GM23248 (cell line): Measurements from ENCODE around the gene KIAA1958. TPM values are rescaled to one million over a fixed set of nuclear protein-coding genes. Genes with fewer than 3 reads are reported as not detected.

Experiments used
- DNase-seq: peaks from one replicate; pipeline ENCODE4 v3.0.0-alpha.2; 2015
- H2AFZ ChIP-seq: fragments of 200-600 bp; sonication (generic); 2 replicates; pipeline ENCODE4 v1.6.1; 2016; ENCODE audit warnings: antibody characterized with exemption
- H3F3A ChIP-seq: fragments of 200-600 bp; sonication (generic); 2 replicates; pipeline ENCODE4 v1.6.1; 2016; ENCODE audit warnings: mild to moderate bottlenecking, antibody characterized with exemption, mixed run types; ENCODE audit not compliant: insufficient read depth
- H3K27ac ChIP-seq: fragments of 200-600 bp; sonication (generic); 2 replicates; pipeline ENCODE4 v1.5.1; 2016; ENCODE audit warnings: mild to moderate bottlenecking
- H3K27me3 ChIP-seq: fragments of 200-600 bp; sonication (generic); replicated peaks from 2 replicates; pipeline ENCODE4 v1.6.1; 2016; ENCODE audit warnings: mild to moderate bottlenecking; ENCODE audit not compliant: insufficient read depth
- H3K36me3 ChIP-seq: fragments of 200-600 bp; sonication (generic); 2 replicates; pipeline ENCODE4 v1.6.1; 2016; ENCODE audit warnings: low read depth, mild to moderate bottlenecking
- H3K4me1 ChIP-seq: fragments of 200-600 bp; sonication (generic); 2 replicates; pipeline ENCODE4 v1.6.1; 2016; ENCODE audit warnings: mild to moderate bottlenecking; ENCODE audit not compliant: insufficient read depth
- H3K4me2 ChIP-seq: fragments of 200-600 bp; sonication (generic); one replicate; pipeline ENCODE4 v1.6.1; 2016; ENCODE audit warnings: mild to moderate bottlenecking; ENCODE audit not compliant: unreplicated experiment
- H3K4me3 ChIP-seq: fragments of 200-600 bp; sonication (generic); 2 replicates; pipeline ENCODE4 v1.5.1; 2016; ENCODE audit warnings: mild to moderate bottlenecking
- H3K79me2 ChIP-seq: fragments of 200-600 bp; sonication (generic); 2 replicates; pipeline ENCODE4 v1.6.1; 2016; ENCODE audit warnings: mild to moderate bottlenecking; ENCODE audit not compliant: insufficient read depth
- H3K9ac ChIP-seq: fragments of 200-600 bp; sonication (generic); 2 replicates; pipeline ENCODE4 v1.6.1; 2016; ENCODE audit warnings: mild to moderate bottlenecking
- H3K9me2 ChIP-seq: fragments of 200-600 bp; sonication (generic); 2 replicates; pipeline ENCODE4 v1.6.1; 2016; ENCODE audit warnings: mixed run types, mild to moderate bottlenecking, moderate library complexity; ENCODE audit not compliant: insufficient read depth
- H3K9me3 ChIP-seq: fragments of 200-600 bp; sonication (generic); one replicate; pipeline ENCODE4 v1.6.1; 2017; ENCODE audit warnings: low read depth
- H4K20me1 ChIP-seq: fragments of 200-600 bp; sonication (generic); 2 replicates; pipeline ENCODE4 v1.6.0; 2016; ENCODE audit not compliant: insufficient read depth
- EZH2 ChIP-seq: fragments of 200-600 bp; sonication (generic); IDR thresholded peaks from 2 replicates; pipeline ENCODE4 v1.6.1; 2018; ENCODE audit warnings: antibody characterized with exemption, mild to moderate bottlenecking; ENCODE audit not compliant: insufficient read depth, poor library complexity, severe bottlenecking
- EZH2phosphoT487 ChIP-seq: fragments of 200-600 bp; sonication (generic); IDR thresholded peaks from 2 replicates; pipeline ENCODE4 v1.6.1; 2018; ENCODE audit warnings: antibody characterized with exemption, moderate library complexity, mild to moderate bottlenecking, low read depth; ENCODE audit not compliant: insufficient read depth
- WGBS, 2 experiments: methylation state at CpG; one replicate each; pipeline ENCODE4 v1.1.6; 2015 to 2017; ENCODE audit warnings: low lambda C conversion rate in 2 of 2, low coverage in 1 of 2; ENCODE audit errors: missing lambda C conversion rate in 2 of 2; 5-methylcytosine and 5-hydroxymethylcytosine counted together
- in situ Hi-C: fragments of 300-500 bp; cut with MboI; formaldehyde crosslinking; loops from 2 replicates; pipeline ENCODE4 v1.15.0; 2020
- polyA plus RNA-seq: library from polyadenylated mRNA; unstranded; fragments of >200 nt; fragmentation: Nextera tagmentation; extraction: Ambion mirVana; gene quantifications from 2 replicates; pipeline ENCODE4 v1.2.1, GENCODE V29; 2016
- total RNA-seq: library from RNA; depleted of rRNA; stranded (reverse); fragments of >200 nt; shearing (Covaris generic); gene quantifications from 2 replicates; pipeline ENCODE4 v1.2.3, GENCODE V29; 2014

KIAA1958 gene
- total and polyA plus RNA-seq, 2 experiments from 2014 or later: 7.7 to 7.8 TPM

DNA sequence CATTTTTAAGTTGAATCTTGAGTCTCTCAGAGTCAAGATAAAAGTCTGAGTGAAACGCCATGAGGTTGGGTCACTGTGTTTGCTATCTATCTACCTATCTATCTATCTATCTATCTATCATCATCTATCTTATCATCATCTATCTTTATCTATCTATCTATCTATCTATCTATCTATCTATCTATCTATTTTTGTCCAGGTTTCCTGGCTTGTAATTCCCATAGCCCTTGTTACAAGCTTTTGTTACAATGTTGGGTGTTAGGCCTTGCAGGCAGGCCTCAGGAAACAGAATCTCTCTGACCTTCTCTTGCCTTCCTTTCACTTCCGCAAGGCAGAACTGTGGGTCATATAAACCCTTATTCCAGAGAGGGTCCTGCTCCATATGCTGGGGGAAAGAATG lies 12.6 kb upstream of the KIAA1958 start:
- TF ChIP-seq EZH2phosphoT487: no peak
- no peak for TF ChIP-seq EZH2
- H3F3A ChIP-seq: no peaks in the 10 kb centered on the region
- 95 to 96% methylated on average over 2 of the region's 2 CpGs for WGBS, 2 experiments
- no peaks in the 10 kb centered on the region for H3K79me2 ChIP-seq
- no peak overlapping the region for H3K4me3 ChIP-seq
- DNase-seq: no peak
- no peak overlapping the region for H3K27ac ChIP-seq
- no peaks in the 10 kb centered on the region for H4K20me1 ChIP-seq
- H3K4me2 ChIP-seq: no peak overlapping the region
- H3K9ac ChIP-seq: no peak overlapping the region
- H3K27me3 ChIP-seq: no peaks in the 10 kb centered on the region
- H3K9me3 ChIP-seq: no peaks in the 10 kb centered on the region
- H2AFZ ChIP-seq: no peak overlapping the region
- in situ Hi-C loops: no loop called here
- 0 out of 2 replicates have a peak, but pooled peaks cover 13% of the 10 kb centered on the region for H3K36me3 ChIP-seq
- no peaks in the 10 kb centered on the region for H3K4me1 ChIP-seq
- no peaks in the 10 kb centered on the region for H3K9me2 ChIP-seq

DNA sequence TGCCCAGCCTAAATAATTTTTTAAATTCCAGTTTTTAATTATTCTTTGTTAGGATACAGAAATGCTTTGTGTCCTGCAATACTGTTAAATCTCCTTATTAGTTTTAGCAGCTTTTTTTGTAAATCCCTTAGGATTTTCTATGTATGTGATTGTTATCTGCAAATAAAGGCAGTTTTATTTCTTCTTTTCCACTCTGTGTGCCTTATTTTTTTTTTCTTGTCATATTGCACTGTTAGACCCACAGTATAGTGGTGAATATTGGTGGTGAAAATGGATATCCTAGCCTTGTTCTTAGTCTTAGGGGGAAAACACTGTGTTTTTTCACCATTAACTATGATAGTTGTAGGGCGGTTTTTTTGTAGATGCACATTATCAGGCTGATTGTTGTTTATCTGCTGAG lies 11.3 kb upstream of the KIAA1958 start:
- TF ChIP-seq EZH2phosphoT487: no peak
- no peaks in the 10 kb centered on the region for H3K27me3 ChIP-seq
- in situ Hi-C loops: no loop called here
- no peaks in the 10 kb centered on the region for H3K79me2 ChIP-seq
- H3K9me3 ChIP-seq: no peaks in the 10 kb centered on the region
- H3K9ac ChIP-seq: no peak overlapping the region
- H3K36me3 ChIP-seq: 0 out of 2 replicates have a peak, but pooled peaks cover 13% of the 10 kb centered on the region
- DNase-seq: no peak
- no peaks in the 10 kb centered on the region for H3K9me2 ChIP-seq
- WGBS, 2 experiments: 90 to 93% methylated on average over 1 of the region's 1 CpG
- H3K4me3 ChIP-seq: no peak overlapping the region
- no peaks in the 10 kb centered on the region for H4K20me1 ChIP-seq
- H3K27ac ChIP-seq: no peak overlapping the region
- no peaks in the 10 kb centered on the region for H3K4me1 ChIP-seq
- H3K4me2 ChIP-seq: no peak overlapping the region
- H3F3A ChIP-seq: no peaks in the 10 kb centered on the region
- no peak overlapping the region for H2AFZ ChIP-seq

DNA sequence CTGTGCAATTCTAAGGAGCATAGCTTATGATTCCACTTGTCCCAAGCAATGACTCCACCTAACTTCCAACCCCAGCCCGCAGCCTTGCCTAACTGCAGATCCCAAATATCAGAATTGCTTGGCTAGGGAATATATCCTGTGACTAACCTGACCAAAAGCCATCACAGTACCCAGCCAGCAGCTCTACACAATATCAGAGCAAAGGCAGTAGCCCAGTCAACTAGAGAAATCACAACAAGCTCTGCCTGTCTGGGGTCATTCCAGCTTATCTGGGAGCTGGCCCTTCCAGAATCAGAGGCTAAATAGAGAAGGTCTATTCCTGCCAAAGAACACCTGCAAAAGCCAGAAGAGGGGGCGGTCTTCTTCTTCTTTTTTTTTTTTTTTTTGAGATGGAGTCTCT lies 9.3 kb upstream of the KIAA1958 start:
- H3K79me2 ChIP-seq: no peaks in the 10 kb centered on the region
- H3F3A ChIP-seq: no peaks in the 10 kb centered on the region
- H3K9me2 ChIP-seq: no peaks in the 10 kb centered on the region
- in situ Hi-C loops: no loop called here
- H3K4me2 ChIP-seq: no peak overlapping the region
- TF ChIP-seq EZH2 (no peak), EZH2phosphoT487 (no peak)
- H3K4me3 ChIP-seq: no peak overlapping the region
- H3K27me3 ChIP-seq: no peaks in the 10 kb centered on the region
- 0 out of 2 replicates have a peak, but pooled peaks cover 3% of the 10 kb centered on the region for H3K36me3 ChIP-seq
- no peaks in the 10 kb centered on the region for H4K20me1 ChIP-seq
- DNase-seq: no peak
- H3K27ac ChIP-seq: no peak overlapping the region
- H2AFZ ChIP-seq: no peak overlapping the region
- WGBS, 2 experiments: 92 to 100% methylated on average over 2 of the region's 2 CpGs
- H3K4me1 ChIP-seq: no peaks in the 10 kb centered on the region
- H3K9me3 ChIP-seq: no peaks in the 10 kb centered on the region
- no peak overlapping the region for H3K9ac ChIP-seq

DNA sequence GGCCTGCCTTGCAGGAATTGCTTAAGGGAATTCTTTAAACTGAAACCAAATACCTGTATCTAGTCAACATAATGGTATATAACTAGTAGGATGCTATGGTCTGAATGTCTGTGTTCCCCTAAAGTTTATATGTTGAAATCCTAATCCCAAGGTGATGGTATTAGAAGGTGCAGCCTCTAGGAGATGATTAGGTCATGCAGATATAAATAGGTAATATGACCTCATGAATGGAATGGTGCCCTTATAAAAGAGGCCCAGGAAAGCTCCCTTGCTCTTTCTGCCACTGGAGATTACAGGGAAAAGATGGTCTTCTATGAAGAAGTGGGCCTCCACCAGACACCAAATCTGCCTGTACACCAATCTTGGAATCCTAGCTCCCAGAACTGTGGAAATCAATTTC lies 7.4 kb upstream of the KIAA1958 start:
- Histone ChIP-seq H3K9ac (no peak overlapping the region), H2AFZ (no peak overlapping the region), H4K20me1 (no peaks in the 10 kb centered on the region), H3K27ac (no peak overlapping the region), H3F3A (no peaks in the 10 kb centered on the region), H3K4me2 (no peak overlapping the region), H3K9me3 (no peaks in the 10 kb centered on the region), H3K4me1 (no peaks in the 10 kb centered on the region), H3K79me2 (no peaks in the 10 kb centered on the region), H3K9me2 (no peaks in the 10 kb centered on the region), H3K27me3 (no peaks in the 10 kb centered on the region), H3K36me3 (no peaks in the 10 kb centered on the region; the same call in 1 of the 2 replicates), H3K4me3 (no peak overlapping the region)
- no peak for DNase-seq
- TF ChIP-seq EZH2 (no peak), EZH2phosphoT487 (no peak)
- in situ Hi-C loops: no loop called here

DNA sequence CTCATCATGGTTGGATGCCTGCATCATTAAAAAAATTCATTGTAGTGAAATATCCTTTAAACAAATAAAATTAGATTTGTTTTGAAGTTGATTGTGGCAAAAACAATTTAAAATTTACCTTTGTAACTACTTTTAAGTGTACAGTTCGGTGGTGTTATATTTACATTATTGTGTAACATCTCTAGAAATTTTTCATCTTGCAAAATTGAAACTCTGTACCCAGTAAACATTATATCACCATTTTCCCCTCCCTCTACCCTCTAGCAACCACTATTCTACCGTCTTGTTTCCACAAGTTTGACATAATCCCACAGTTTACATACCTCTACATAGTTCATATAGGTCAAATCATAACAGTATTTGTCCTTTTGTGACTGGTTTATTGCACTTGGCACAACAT lies 2.0 kb upstream of the KIAA1958 start:
- Histone ChIP-seq H3K9ac (no peak overlapping the region), H4K20me1 (no peaks in the 10 kb centered on the region), H3K4me1 (peaks cover 22% of the 10 kb centered on the region), H2AFZ (no peak overlapping the region), H3K9me2 (no peaks in the 10 kb centered on the region), H3K27me3 (no peaks in the 10 kb centered on the region), H3K4me2 (no peak overlapping the region), H3F3A (peaks cover 24% of the 10 kb centered on the region; the same call in 1 of the 2 replicates), H3K9me3 (no peaks in the 10 kb centered on the region), H3K4me3 (no peak overlapping the region), H3K79me2 (peaks cover 24% of the 10 kb centered on the region), H3K27ac (no peak overlapping the region), H3K36me3 (no peaks in the 10 kb centered on the region; the same call in 1 of the 2 replicates)
- in situ Hi-C loops: no loop called here
- no peak for TF ChIP-seq EZH2
- TF ChIP-seq EZH2phosphoT487: no peak
- WGBS, 2 experiments: 95 to 97% methylated on average over 2 of the region's 2 CpGs
- no peak for DNase-seq
